Activated CD4-positive, alpha-beta memory T cell treated with anti-CD3 and anti-CD28 coated beads, Interleukin-2, amount 10 ng/mL, durations not matched to agents 7 days and 5 days (primary cell): Measurements from ENCODE around the gene COA6. TPM values are rescaled to one million over a fixed set of nuclear protein-coding genes. Genes with fewer than 3 reads are reported as not detected.

Source experiments
- CTCF ChIA-PET: fragments of 350-600 bp; sonication (Branson Sonifier 250); formaldehyde crosslinking; loops from one replicate; lab custom pipeline; 2021; ENCODE audit warnings: antibody characterized with exemption, inconsistent platforms; lab: Charles Lee
- POLR2A ChIA-PET: fragments of 350-600 bp; sonication (Branson Sonifier 250); formaldehyde crosslinking; loops from one replicate; lab custom pipeline; 2021; ENCODE audit warnings: antibody characterized with exemption; lab: Charles Lee
- DNase-seq: peaks from one replicate; pipeline ENCODE4 v3.0.0-alpha.2; 2020
- H3K27ac Mint-ChIP-seq: one replicate; pipeline ENCODE4 v1.8.0; 2021; ENCODE audit warnings: mild to moderate bottlenecking, mixed read lengths
- H3K27me3 Mint-ChIP-seq: one replicate; pipeline ENCODE4 v1.8.0; 2021; ENCODE audit warnings: mixed read lengths
- H3K36me3 Mint-ChIP-seq: one replicate; pipeline ENCODE4 v1.8.0; 2021; ENCODE audit warnings: low read depth, mixed read lengths
- H3K4me1 Mint-ChIP-seq: one replicate; pipeline ENCODE4 v1.8.0; 2021; ENCODE audit warnings: mixed read lengths
- H3K4me3 Mint-ChIP-seq: one replicate; pipeline ENCODE4 v1.8.0; 2021; ENCODE audit warnings: mild to moderate bottlenecking, mixed read lengths
- H3K9me3 Mint-ChIP-seq: one replicate; pipeline ENCODE4 v1.8.0; 2021; ENCODE audit warnings: mixed read lengths
- total RNA-seq, 2 experiments: library from RNA; stranded (reverse); gene quantifications; one replicate each; pipeline ENCODE4 v1.2.3, GENCODE V29; 2021

COA6 gene, protein sequence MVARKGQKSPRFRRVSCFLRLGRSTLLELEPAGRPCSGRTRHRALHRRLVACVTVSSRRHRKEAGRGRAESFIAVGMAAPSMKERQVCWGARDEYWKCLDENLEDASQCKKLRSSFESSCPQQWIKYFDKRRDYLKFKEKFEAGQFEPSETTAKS
- 10 to 100 TPM; 39.7 to 44.7 TPM for total RNA-seq

- peaks cover 61% of the 10 kb centered on the region for H3K4me1 Mint-ChIP-seq
Observed at GRCh38 chr1:234373064-234373958, at the start of gene COA6. COA6 (plus strand) TSS chr1:234373456; CDS start chr1:234373467, 11 bp downstream.

GRCh38 chr1:234324821-234325220 is 48.4 kb upstream of the COA6 start:
- Mint-ChIP-seq H3K36me3 (peaks cover 4% of the 10 kb centered on the region), H3K27me3 (peaks cover 5% of the 10 kb centered on the region), H3K9me3 (no peaks in the 10 kb centered on the region), H3K4me3 (no peak overlapping the region), H3K27ac (no peak overlapping the region), H3K4me1 (peaks cover 16% of the 10 kb centered on the region)
- ChIA-PET CTCF (interaction anchor here (0.9 to 1.0 kb wide), 3 partner anchors 99 to 173 kb away, joined by 3 read pairs; no protein-coding TSS in a partner anchor), POLR2A (no interaction called here)
- no peak for DNase-seq

More at GRCh38 chr1:234373064-234373958, at the start of gene COA6:
- H3K4me3 Mint-ChIP-seq = peak within 1 kb of the TSS; percentile 96
- DNase-seq = peak; percentile 89
- no peaks in the 10 kb centered on the region for H3K27me3 Mint-ChIP-seq
- H3K36me3 Mint-ChIP-seq = peaks cover 31% of the 10 kb centered on the region
- CTCF ChIA-PET = interaction anchor here (0.7 to 1.9 kb wide), 12 partner anchors 10 to 249 kb away, joined by 3 to 9 read pairs (median 4); no protein-coding TSS in a partner anchor
- H3K9me3 Mint-ChIP-seq = no peaks in the 10 kb centered on the region
- POLR2A ChIA-PET = interaction anchor here (0.6 to 2.9 kb wide), 24 partner anchors 9 to 351 kb away, joined by 3 to 34 read pairs (median 6); partner anchors contain the start of gene TARBP1
- peak within 1 kb of the TSS; percentile 91 for H3K27ac Mint-ChIP-seq

DNA sequence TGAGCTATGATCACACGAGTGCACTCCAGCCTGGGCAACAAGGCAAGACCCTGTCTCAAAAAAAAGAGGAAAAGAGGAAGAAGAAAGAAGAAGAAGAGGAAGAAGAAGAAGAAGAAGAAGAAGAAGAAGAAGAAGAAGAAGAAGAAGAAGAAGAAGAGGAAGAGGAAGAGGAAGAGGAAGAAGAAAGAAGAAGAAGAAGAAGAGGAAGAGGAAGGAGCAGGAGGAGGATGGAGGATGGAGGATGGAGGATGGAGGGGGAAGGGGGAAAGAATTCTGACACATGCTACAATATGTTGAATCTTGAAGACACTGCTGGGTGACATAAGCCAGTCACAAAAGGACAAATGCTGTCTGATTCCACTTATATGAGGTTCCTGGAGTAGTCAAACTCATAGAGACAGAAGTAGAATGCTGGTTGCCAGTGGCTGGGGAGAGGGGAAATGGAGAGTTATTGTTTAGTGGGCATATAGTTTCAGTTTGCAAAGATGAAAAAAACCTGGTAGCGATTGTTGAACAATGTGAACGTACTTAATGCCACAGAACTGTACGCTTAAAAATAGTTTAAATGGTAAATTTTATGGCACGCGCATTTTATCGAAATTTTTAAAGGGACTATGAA is 47.3 kb upstream of the COA6 start:
- Mint-ChIP-seq H3K36me3 (peaks cover 4% of the 10 kb centered on the region), H3K4me1 (peaks cover 16% of the 10 kb centered on the region), H3K4me3 (peak overlapping the region; percentile 71), H3K9me3 (no peaks in the 10 kb centered on the region), H3K27me3 (peaks cover 5% of the 10 kb centered on the region), H3K27ac (peak overlapping the region; percentile 5)
- ChIA-PET CTCF (interaction anchor here (0.7 to 3.0 kb wide), 13 partner anchors 11 to 457 kb away, joined by 3 to 27 read pairs (median 6); partner anchors contain the start of genes COA6 and TARBP1), POLR2A (interaction anchor here (0.9 kb wide), 1 partner anchor 47 kb away, joined by 3 read pairs; the partner anchor contains the start of gene COA6)
- DNase-seq = no peak

DNA sequence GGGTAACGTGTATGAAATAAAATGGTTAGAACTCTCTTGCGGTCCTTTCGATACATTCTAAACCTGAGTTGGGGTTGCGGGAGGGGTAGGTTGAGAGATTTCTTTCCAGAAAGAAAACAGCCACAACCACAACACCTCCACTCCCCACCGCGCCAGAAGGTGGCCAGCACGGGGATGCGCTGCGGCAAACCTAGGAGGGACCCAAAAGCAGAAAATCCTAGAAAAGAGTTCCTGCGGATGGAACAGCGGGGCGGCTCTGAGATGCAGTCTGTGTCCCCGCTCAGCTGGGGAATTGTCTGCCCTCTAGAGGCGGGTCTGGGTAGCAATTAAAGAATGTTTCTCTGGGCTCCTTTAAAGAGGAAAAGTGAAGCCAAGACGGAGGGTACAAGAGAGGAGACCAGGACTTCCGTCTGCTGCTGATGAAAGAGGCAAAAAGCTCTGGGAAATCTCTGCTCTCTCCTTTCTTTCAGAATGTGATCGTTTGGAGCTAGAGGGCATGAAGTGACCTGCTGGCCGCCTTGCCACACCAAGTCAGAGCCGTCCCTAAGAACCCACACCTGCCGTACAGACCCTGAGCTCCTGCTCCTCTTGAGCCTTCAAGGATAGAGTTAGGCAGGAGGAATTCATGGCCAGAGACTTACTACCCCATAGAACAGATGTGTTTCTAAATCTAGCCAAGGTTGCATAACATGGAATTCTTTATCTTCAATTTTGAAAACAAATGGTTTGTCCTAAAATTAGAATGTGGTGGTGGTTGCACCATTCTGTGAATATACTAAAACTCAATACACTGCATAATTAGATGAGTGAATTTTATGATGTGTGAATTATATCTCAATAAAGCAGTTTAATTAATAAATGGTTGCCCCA is 46.5 kb upstream of the COA6 start:
- peak overlapping the region; percentile 71 for H3K4me3 Mint-ChIP-seq
- H3K36me3 Mint-ChIP-seq = peaks cover 4% of the 10 kb centered on the region
- peak overlapping the region; percentile 5 for H3K27ac Mint-ChIP-seq
- ChIA-PET CTCF (interaction anchor here (0.6 to 3.0 kb wide), 20 partner anchors 8 to 208 kb away, joined by 3 to 27 read pairs (median 4); partner anchors contain the start of genes COA6 and TARBP1), POLR2A (interaction anchor here (0.9 to 1.9 kb wide), 3 partner anchors 47 to 114 kb away, joined by 3 to 5 read pairs (median 3); partner anchors contain the start of gene COA6)
- H3K4me1 Mint-ChIP-seq = peaks cover 16% of the 10 kb centered on the region
- peaks cover 6% of the 10 kb centered on the region for H3K27me3 Mint-ChIP-seq
- DNase-seq = peak; percentile 70
- no peaks in the 10 kb centered on the region for H3K9me3 Mint-ChIP-seq

GRCh38 chr1:234327577-234328164 is 45.6 kb upstream of the COA6 start:
- Mint-ChIP-seq H3K27ac (no peak overlapping the region), H3K4me3 (no peak overlapping the region), H3K4me1 (peaks cover 16% of the 10 kb centered on the region), H3K36me3 (peaks cover 4% of the 10 kb centered on the region), H3K9me3 (no peaks in the 10 kb centered on the region), H3K27me3 (peaks cover 12% of the 10 kb centered on the region)
- POLR2A ChIA-PET = interaction anchor here (0.6 to 1.9 kb wide), 4 partner anchors 46 to 115 kb away, joined by 3 to 5 read pairs (median 3); partner anchors contain the start of gene COA6
- DNase-seq = no peak
- CTCF ChIA-PET = interaction anchor here (0.8 to 3.0 kb wide), 16 partner anchors 9 to 213 kb away, joined by 3 to 27 read pairs (median 4); partner anchors contain the start of genes COA6 and TARBP1

DNA sequence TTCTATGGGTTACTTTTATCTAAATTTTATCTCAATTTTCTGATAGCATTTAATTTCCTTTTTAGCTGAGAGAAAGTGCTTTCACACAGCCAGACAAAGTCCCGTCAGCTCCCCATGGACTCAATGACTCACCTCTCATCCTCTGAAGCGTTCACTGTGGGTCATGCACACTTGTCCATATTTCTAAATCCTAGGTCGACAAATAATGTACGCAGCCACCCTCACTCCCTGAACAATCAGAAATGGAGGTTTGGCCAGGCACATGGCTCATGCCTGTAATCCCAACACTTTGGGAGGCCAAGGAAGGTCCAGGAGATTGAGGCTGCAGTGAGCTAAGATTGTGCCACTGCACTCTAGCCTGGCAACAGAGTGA is 42.4 kb upstream of the COA6 start:
- Mint-ChIP-seq H3K4me1 (peaks cover 8% of the 10 kb centered on the region), H3K9me3 (peaks cover 3% of the 10 kb centered on the region), H3K27me3 (peaks cover 11% of the 10 kb centered on the region), H3K36me3 (no peaks in the 10 kb centered on the region), H3K27ac (no peak overlapping the region), H3K4me3 (no peak overlapping the region)
- CTCF ChIA-PET = interaction anchor here (1.6 kb wide), 1 partner anchor 20 kb away, joined by 5 read pairs; no protein-coding TSS in a partner anchor
- DNase-seq = no peak
- POLR2A ChIA-PET = no interaction called here

DNA sequence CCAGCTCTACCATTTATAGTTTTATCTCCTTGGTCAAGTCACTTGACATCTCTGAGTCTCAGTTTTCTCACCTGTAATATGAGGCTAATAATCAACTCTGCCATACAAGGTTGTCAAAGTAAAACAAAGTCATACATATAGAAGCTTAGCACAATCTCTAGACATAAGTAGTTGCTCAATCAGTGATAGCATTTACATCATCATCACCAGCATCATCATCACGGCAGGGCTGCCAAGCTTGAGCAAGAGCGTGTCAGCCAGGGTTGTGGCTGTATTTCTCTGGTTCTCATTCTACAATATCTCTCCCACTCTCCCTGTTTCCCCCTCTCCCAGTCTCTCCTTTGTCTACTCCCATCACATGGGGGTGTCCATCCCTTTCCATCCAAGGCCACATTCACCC is 41.7 kb upstream of the COA6 start:
- ChIA-PET CTCF (interaction anchor here (1.6 kb wide), 1 partner anchor 21 kb away, joined by 5 read pairs; no protein-coding TSS in a partner anchor), POLR2A (no interaction called here)
- H3K4me3 Mint-ChIP-seq = no peak overlapping the region
- no peak overlapping the region for H3K27ac Mint-ChIP-seq
- no peak for DNase-seq
- peaks cover 14% of the 10 kb centered on the region for H3K27me3 Mint-ChIP-seq
- H3K4me1 Mint-ChIP-seq = peaks cover 4% of the 10 kb centered on the region
- H3K36me3 Mint-ChIP-seq = no peaks in the 10 kb centered on the region
- peaks cover 4% of the 10 kb centered on the region for H3K9me3 Mint-ChIP-seq

- Mint-ChIP-seq H3K4me3 (no peak overlapping the region), H3K27ac (no peak overlapping the region), H3K36me3 (no peaks in the 10 kb centered on the region), H3K9me3 (peaks cover 8% of the 10 kb centered on the region), H3K4me1 (no peaks in the 10 kb centered on the region), H3K27me3 (peaks cover 29% of the 10 kb centered on the region)
- DNase-seq = no peak
- ChIA-PET CTCF (interaction anchor here (0.6 to 1.6 kb wide), 4 partner anchors 9 to 224 kb away, joined by 3 to 11 read pairs (median 4); no protein-coding TSS in a partner anchor), POLR2A (no interaction called here)
Observed at GRCh38 chr1:234336359-234336758, 36.9 kb upstream of the COA6 start.

DNA sequence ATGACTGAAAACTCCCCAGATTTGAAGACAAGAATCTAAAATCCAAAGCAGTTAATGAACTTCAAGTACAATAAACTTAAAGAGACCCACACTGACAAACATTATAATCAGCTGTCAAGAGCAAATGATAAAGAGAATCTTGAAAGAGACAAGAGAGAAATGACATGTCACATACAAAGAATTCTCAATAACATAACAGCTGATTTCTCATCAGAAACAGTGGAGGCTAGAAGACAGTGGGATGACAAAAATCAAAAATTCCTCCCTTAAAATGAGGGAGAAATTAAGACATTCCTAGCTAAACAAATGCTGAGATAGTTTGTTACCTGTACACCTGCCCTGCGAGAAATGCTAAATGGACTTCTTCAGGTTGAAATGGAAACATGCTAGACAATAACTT is 36.0 kb upstream of the COA6 start:
- no peak for DNase-seq
- H3K36me3 Mint-ChIP-seq = no peaks in the 10 kb centered on the region
- H3K27ac Mint-ChIP-seq = no peak overlapping the region
- CTCF ChIA-PET = interaction anchor here (1.4 to 1.6 kb wide), 2 partner anchors 10 to 27 kb away, joined by 6 to 11 read pairs; no protein-coding TSS in a partner anchor
- H3K27me3 Mint-ChIP-seq = peaks cover 24% of the 10 kb centered on the region
- H3K4me3 Mint-ChIP-seq = no peak overlapping the region
- H3K4me1 Mint-ChIP-seq = no peaks in the 10 kb centered on the region
- POLR2A ChIA-PET = no interaction called here
- peaks cover 8% of the 10 kb centered on the region for H3K9me3 Mint-ChIP-seq

GRCh38 chr1:234340528-234340927 is 32.7 kb upstream of the COA6 start:
- Mint-ChIP-seq H3K36me3 (no peaks in the 10 kb centered on the region), H3K9me3 (peaks cover 6% of the 10 kb centered on the region), H3K27me3 (peaks cover 18% of the 10 kb centered on the region), H3K4me1 (no peaks in the 10 kb centered on the region), H3K27ac (no peak overlapping the region), H3K4me3 (no peak overlapping the region)
- DNase-seq = no peak
- ChIA-PET POLR2A (no interaction called here), CTCF (no interaction called here)

DNA sequence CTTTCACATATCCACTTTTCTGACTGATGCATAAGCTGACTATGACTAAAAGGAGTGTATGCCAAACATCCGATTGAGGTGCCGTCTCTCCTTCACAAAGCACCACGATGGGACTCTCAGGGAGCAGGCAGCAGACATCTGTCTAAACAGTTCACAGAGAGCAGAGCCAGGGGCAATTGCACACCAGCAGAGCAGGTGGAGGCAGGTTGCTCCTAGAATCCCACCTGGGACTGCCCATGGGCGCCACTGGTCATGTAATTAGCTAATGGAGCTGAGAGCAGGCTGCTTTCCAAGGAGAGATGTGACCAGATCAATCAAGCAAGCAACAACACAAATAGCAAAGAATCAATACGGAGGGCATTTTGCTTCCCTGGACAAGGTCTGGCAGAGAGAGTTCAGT is 30.5 kb upstream of the COA6 start:
- no peaks in the 10 kb centered on the region for H3K4me1 Mint-ChIP-seq
- H3K27ac Mint-ChIP-seq = no peak overlapping the region
- no peak for DNase-seq
- ChIA-PET POLR2A (interaction anchor here (1.4 kb wide), 1 partner anchor 31 kb away, joined by 3 read pairs; the partner anchor contains the start of gene COA6), CTCF (interaction anchor here (1.4 to 1.8 kb wide), 2 partner anchors 16 to 228 kb away, joined by 4 read pairs; no protein-coding TSS in a partner anchor)
- peaks cover 4% of the 10 kb centered on the region for H3K27me3 Mint-ChIP-seq
- no peaks in the 10 kb centered on the region for H3K9me3 Mint-ChIP-seq
- H3K4me3 Mint-ChIP-seq = no peak overlapping the region
- no peaks in the 10 kb centered on the region for H3K36me3 Mint-ChIP-seq
